IgD-negative memory B cell (primary cell): Measurements from ENCODE around the gene CAPN3. TPM values are rescaled to one million over a fixed set of nuclear protein-coding genes. Genes with fewer than 3 reads are reported as not detected.

Source experiments
- H3K27ac Mint-ChIP-seq, 3 donors: one replicate each; pipeline ENCODE4 v1.8.0; 2020 to 2022; ENCODE audit warnings: mild to moderate bottlenecking in 3 of 3, mixed read lengths in 3 of 3, moderate library complexity in 1 of 3
- H3K27me3 Mint-ChIP-seq: one replicate; pipeline ENCODE4 v1.8.0; 2021; ENCODE audit warnings: mixed read lengths
- H3K36me3 Mint-ChIP-seq: one replicate; pipeline ENCODE4 v1.8.0; 2020; ENCODE audit warnings: mild to moderate bottlenecking, mixed read lengths
- H3K4me1 Mint-ChIP-seq, 3 donors: one replicate each; pipeline ENCODE4 v1.8.0; 2020 to 2022; ENCODE audit warnings: mixed read lengths in 3 of 3, mild to moderate bottlenecking in 1 of 3
- H3K4me3 Mint-ChIP-seq, 4 donors: one replicate each; pipeline ENCODE4 v1.8.0; 2020 to 2022; ENCODE audit warnings: mild to moderate bottlenecking in 4 of 4, mixed read lengths in 4 of 4, moderate library complexity in 3 of 4
- H3K9me3 Mint-ChIP-seq, 3 donors: one replicate each; pipeline ENCODE4 v1.8.0; 2020 to 2021; ENCODE audit warnings: mixed read lengths in 3 of 3, mild to moderate bottlenecking in 1 of 3
- polyA plus RNA-seq: library from polyadenylated mRNA; unstranded; fragments of 300-500 nt; fragmentation: Illumina TruSeq; gene quantifications from one replicate; pipeline ENCODE4 v1.2.3, GENCODE V29; 2021

The CAPN3 gene
- polyA plus RNA-seq, 1 donor from 2014 or later = 1.3 TPM

GRCh38 chr15:42344763-42345162 is 14.5 kb upstream of the CAPN3 start:
- Mint-ChIP-seq H3K27me3 (no peaks in the 10 kb centered on the region), H3K36me3 (peaks cover 8% of the 10 kb centered on the region), H3K9me3 (no peaks in the 10 kb centered on the region), H3K4me3 (no peak overlapping the region), H3K27ac (no peak overlapping the region), H3K4me1 (no peaks in the 10 kb centered on the region)

- Mint-ChIP-seq H3K4me3 (no peak overlapping the region), H3K4me1 (no peaks in the 10 kb centered on the region), H3K27ac (peak overlapping the region in 1 of 3 donors; percentile 46), H3K36me3 (peaks cover 11% of the 10 kb centered on the region), H3K9me3 (no peaks in the 10 kb centered on the region), H3K27me3 (no peaks in the 10 kb centered on the region)
Measured at GRCh38 chr15:42345504-42345903, 13.8 kb upstream of the CAPN3 start.

GRCh38 chr15:42348083-42348482 is 11.2 kb upstream of the CAPN3 start:
- no peaks in the 10 kb centered on the region for H3K27me3 Mint-ChIP-seq
- no peak overlapping the region for H3K27ac Mint-ChIP-seq
- no peak overlapping the region for H3K4me3 Mint-ChIP-seq
- peaks cover 13% of the 10 kb centered on the region for H3K36me3 Mint-ChIP-seq
- H3K4me1 Mint-ChIP-seq = no peaks in the 10 kb centered on the region
- H3K9me3 Mint-ChIP-seq = no peaks in the 10 kb centered on the region

GRCh38 chr15:42349186-42349585 is 10.1 kb upstream of the CAPN3 start:
- Mint-ChIP-seq H3K27ac (no peak overlapping the region), H3K27me3 (no peaks in the 10 kb centered on the region), H3K9me3 (no peaks in the 10 kb centered on the region), H3K4me3 (no peak overlapping the region), H3K4me1 (no peaks in the 10 kb centered on the region), H3K36me3 (peaks cover 15% of the 10 kb centered on the region)

- no peak overlapping the region for H3K27ac Mint-ChIP-seq
- no peaks in the 10 kb centered on the region for H3K27me3 Mint-ChIP-seq
- peaks cover 16% of the 10 kb centered on the region for H3K36me3 Mint-ChIP-seq
- H3K4me3 Mint-ChIP-seq = no peak overlapping the region
- no peaks in the 10 kb centered on the region for H3K4me1 Mint-ChIP-seq
- H3K9me3 Mint-ChIP-seq = no peaks in the 10 kb centered on the region
Measured at GRCh38 chr15:42352401-42352800, 6.9 kb upstream of the CAPN3 start.

- Mint-ChIP-seq H3K4me3 (no peak overlapping the region), H3K36me3 (peaks cover 16% of the 10 kb centered on the region), H3K27ac (no peak overlapping the region), H3K4me1 (no peaks in the 10 kb centered on the region), H3K27me3 (no peaks in the 10 kb centered on the region), H3K9me3 (no peaks in the 10 kb centered on the region)
Measured at GRCh38 chr15:42353061-42353460, 6.2 kb upstream of the CAPN3 start.

- H3K4me1 Mint-ChIP-seq = no peaks in the 10 kb centered on the region
- no peaks in the 10 kb centered on the region for H3K9me3 Mint-ChIP-seq
- H3K27ac Mint-ChIP-seq = no peak overlapping the region
- no peaks in the 10 kb centered on the region for H3K27me3 Mint-ChIP-seq
- H3K4me3 Mint-ChIP-seq = no peak overlapping the region
- peaks cover 12% of the 10 kb centered on the region for H3K36me3 Mint-ChIP-seq
Measured at GRCh38 chr15:42354824-42355223, 4.5 kb upstream of the CAPN3 start.

- no peak overlapping the region for H3K27ac Mint-ChIP-seq
- no peak overlapping the region for H3K4me3 Mint-ChIP-seq
Measured at GRCh38 chr15:42355291-42355690, 4.0 kb upstream of the CAPN3 start.

GRCh38 chr15:42356851-42357250 is 2.5 kb upstream of the CAPN3 start:
- Mint-ChIP-seq H3K27me3 (no peaks in the 10 kb centered on the region), H3K4me3 (no peak overlapping the region), H3K36me3 (peaks cover 10% of the 10 kb centered on the region), H3K9me3 (no peaks in the 10 kb centered on the region), H3K27ac (no peak overlapping the region), H3K4me1 (no peaks in the 10 kb centered on the region)

More at GRCh38 chr15:42355291-42355690, 4.0 kb upstream of the CAPN3 start:
- Mint-ChIP-seq H3K27me3 (no peaks in the 10 kb centered on the region), H3K4me1 (no peaks in the 10 kb centered on the region), H3K9me3 (no peaks in the 10 kb centered on the region), H3K36me3 (peaks cover 10% of the 10 kb centered on the region)

- H3K27me3 Mint-ChIP-seq = no peaks in the 10 kb centered on the region
- no peaks in the 10 kb centered on the region for H3K9me3 Mint-ChIP-seq
- no peak overlapping the region for H3K27ac Mint-ChIP-seq
- H3K4me1 Mint-ChIP-seq = no peaks in the 10 kb centered on the region
- H3K36me3 Mint-ChIP-seq = peaks cover 7% of the 10 kb centered on the region
- no peak overlapping the region for H3K4me3 Mint-ChIP-seq
Measured at GRCh38 chr15:42358141-42358540, 1.2 kb upstream of the CAPN3 start.

- no peaks in the 10 kb centered on the region for H3K27me3 Mint-ChIP-seq
- no peak overlapping the region for H3K27ac Mint-ChIP-seq
- H3K36me3 Mint-ChIP-seq = peaks cover 4% of the 10 kb centered on the region
- no peak overlapping the region for H3K4me3 Mint-ChIP-seq
- H3K4me1 Mint-ChIP-seq = no peaks in the 10 kb centered on the region
- H3K9me3 Mint-ChIP-seq = no peaks in the 10 kb centered on the region
Measured at GRCh38 chr15:42359985-42360384, 684 bp downstream of the CAPN3 start.

GRCh38 chr15:42360535-42361112 is 1.3 kb downstream of the CAPN3 start:
- Mint-ChIP-seq H3K27me3 (no peaks in the 10 kb centered on the region), H3K4me3 (no peak overlapping the region), H3K9me3 (no peaks in the 10 kb centered on the region), H3K27ac (no peak overlapping the region), H3K4me1 (no peaks in the 10 kb centered on the region), H3K36me3 (peaks cover 4% of the 10 kb centered on the region)

GRCh38 chr15:42363487-42363886 is 4.2 kb downstream of the CAPN3 start:
- Mint-ChIP-seq H3K4me1 (no peaks in the 10 kb centered on the region), H3K27ac (no peak overlapping the region), H3K4me3 (no peak overlapping the region), H3K27me3 (no peaks in the 10 kb centered on the region), H3K9me3 (no peaks in the 10 kb centered on the region), H3K36me3 (peaks cover 4% of the 10 kb centered on the region)

GRCh38 chr15:42363942-42364341 is 4.6 kb downstream of the CAPN3 start:
- peaks cover 6% of the 10 kb centered on the region for H3K36me3 Mint-ChIP-seq
- no peaks in the 10 kb centered on the region for H3K4me1 Mint-ChIP-seq
- H3K27me3 Mint-ChIP-seq = no peaks in the 10 kb centered on the region
- H3K27ac Mint-ChIP-seq = no peak overlapping the region
- H3K9me3 Mint-ChIP-seq = no peaks in the 10 kb centered on the region
- no peak overlapping the region for H3K4me3 Mint-ChIP-seq

- no peaks in the 10 kb centered on the region for H3K9me3 Mint-ChIP-seq
- no peak overlapping the region for H3K27ac Mint-ChIP-seq
- peaks cover 7% of the 10 kb centered on the region for H3K36me3 Mint-ChIP-seq
- H3K4me1 Mint-ChIP-seq = no peaks in the 10 kb centered on the region
- H3K4me3 Mint-ChIP-seq = no peak overlapping the region
- H3K27me3 Mint-ChIP-seq = no peaks in the 10 kb centered on the region
Measured at GRCh38 chr15:42364529-42364928, 5.2 kb downstream of the CAPN3 start.

- H3K36me3 Mint-ChIP-seq = peaks cover 7% of the 10 kb centered on the region
- H3K9me3 Mint-ChIP-seq = no peaks in the 10 kb centered on the region
- H3K27me3 Mint-ChIP-seq = no peaks in the 10 kb centered on the region
- no peak overlapping the region for H3K4me3 Mint-ChIP-seq
- no peaks in the 10 kb centered on the region for H3K4me1 Mint-ChIP-seq
- H3K27ac Mint-ChIP-seq = no peak overlapping the region
Measured at GRCh38 chr15:42365921-42366550, 6.7 kb downstream of the CAPN3 start.
